ENCODE measurements around the gene TYW1B. TPM values are rescaled to one million over a fixed set of nuclear protein-coding genes. Genes with fewer than 3 reads are reported as not detected.
"Not testable (repeated sequence)": the region's sequence is repeated elsewhere in the genome, so short reads cannot be mapped to it uniquely, and the experiment has no call there.

Gene TYW1B
- total and polyA plus RNA-seq, 11 donors = 0.44 to 5.7 (median 1.9) TPM

- Histone ChIP-seq H3K4me3 (no peak overlapping the region), H3K27ac (no peak overlapping the region), H3K36me3 (peaks cover 0 to 8% (median 0%) of the 10 kb centered on the region in 9 donors), H3K27me3 (no peaks in the 10 kb centered on the region), H3K9me3 (no peaks in the 10 kb centered on the region), H3K4me1 (no peaks in the 10 kb centered on the region)
- TF ChIP-seq POLR2A (IDR thresholded peaks at IDR 0.05) = no peak
- no peak for TF ChIP-seq CTCF (IDR thresholded peaks at IDR 0.05)
- intact Hi-C loops (cut with DNase I) = no loop called here
- no peak for DNase-seq
- WGBS, 4 donors = 82 to 92% (median 91%) methylated on average over 2 of the region's 2 CpGs
- ATAC-seq = no peak
These were observed 76.0 kb downstream of the TYW1B start for GRCh38 chr7:72751978-72752377.

- peaks cover 0 to 8% (median 0%) of the 10 kb centered on the region in 9 donors for H3K36me3 ChIP-seq
- H3K9me3 ChIP-seq = no peaks in the 10 kb centered on the region
- no peak overlapping the region for H3K27ac ChIP-seq
- H3K27me3 ChIP-seq = no peaks in the 10 kb centered on the region
- TF ChIP-seq CTCF (IDR thresholded peaks at IDR 0.05) (no peak), POLR2A (IDR thresholded peaks at IDR 0.05) (no peak)
- no peaks in the 10 kb centered on the region for H3K4me1 ChIP-seq
- intact Hi-C loops (cut with DNase I) = no loop called here
- ATAC-seq (no peak), DNase-seq (no peak)
- 95 to 99% (median 97%) methylated on average over 2 of the region's 2 CpGs for WGBS, 4 donors
- H3K4me3 ChIP-seq = no peak overlapping the region
These were observed 76.6 kb downstream of the TYW1B start for GRCh38 chr7:72751378-72751777.

- H3K4me1 ChIP-seq; H3K4me3 ChIP-seq; intact Hi-C loops (cut with DNase I); H3K9me3 ChIP-seq; H3K27me3 ChIP-seq; H3K36me3 ChIP-seq; DNase-seq; H3K27ac ChIP-seq; ATAC-seq: not testable (repeated sequence)
These were observed 79.4 kb downstream of the TYW1B start for GRCh38 chr7:72748649-72749048.

GRCh38 chr7:72744244-72744926, 83.6 kb downstream of the TYW1B start:
- H3K27ac ChIP-seq; H3K27me3 ChIP-seq; intact Hi-C loops (cut with DNase I); DNase-seq; ATAC-seq; H3K4me1 ChIP-seq; H3K4me3 ChIP-seq: not testable (repeated sequence)
- WGBS, 4 donors = 91 to 94% (median 94%) methylated on average over 10 of the region's 10 CpGs
- Histone ChIP-seq H3K9me3 (peaks cover 0 to 11% (median 0%) of the 10 kb centered on the region in 12 donors), H3K36me3 (peaks cover 0 to 23% (median 0%) of the 10 kb centered on the region in 9 donors)

GRCh38 chr7:72743801-72744200, 84.2 kb downstream of the TYW1B start:
- peaks cover 0 to 27% (median 0%) of the 10 kb centered on the region in 9 donors for H3K36me3 ChIP-seq
- ATAC-seq; H3K4me1 ChIP-seq; H3K4me3 ChIP-seq; DNase-seq; intact Hi-C loops (cut with DNase I); H3K27ac ChIP-seq; H3K27me3 ChIP-seq: not testable (repeated sequence)
- H3K9me3 ChIP-seq = peaks cover 0 to 11% (median 0%) of the 10 kb centered on the region in 12 donors
- WGBS, 4 donors = 80 to 98% (median 90%) methylated on average over 2 of the region's 2 CpGs

- peaks cover 0 to 35% (median 15%) of the 10 kb centered on the region in 12 donors for H3K9me3 ChIP-seq
- peaks cover 0 to 35% (median 0%) of the 10 kb centered on the region in 9 donors for H3K36me3 ChIP-seq
- H3K27ac ChIP-seq; ATAC-seq; H3K4me1 ChIP-seq; intact Hi-C loops (cut with DNase I); H3K4me3 ChIP-seq; DNase-seq; H3K27me3 ChIP-seq: not testable (repeated sequence)
- WGBS, 4 donors = 99 to 100% (median 100%) methylated on average over 2 to 8 of the region's 11 CpGs
These were observed 88.3 kb downstream of the TYW1B start for GRCh38 chr7:72739716-72740115.

- intact Hi-C loops (cut with DNase I); H3K4me3 ChIP-seq; H3K27me3 ChIP-seq; H3K27ac ChIP-seq; ATAC-seq; DNase-seq; H3K4me1 ChIP-seq: not testable (repeated sequence)
- peaks cover 0 to 24% (median 0%) of the 10 kb centered on the region in 9 donors for H3K36me3 ChIP-seq
- 73 to 90% (median 88%) methylated on average over 4 of the region's 4 CpGs for WGBS, 4 donors
- H3K9me3 ChIP-seq = peaks cover 0 to 54% (median 17%) of the 10 kb centered on the region in 12 donors
These were observed 92.1 kb downstream of the TYW1B start for GRCh38 chr7:72735855-72736254.

GRCh38 chr7:72730815-72731214, 97.2 kb downstream of the TYW1B start:
- intact Hi-C loops (cut with DNase I) = not testable (repeated sequence)
- 93 to 97% (median 95%) methylated on average over 2 of the region's 2 CpGs for WGBS, 4 donors

GRCh38 chr7:72730384-72730783, 97.6 kb downstream of the TYW1B start:
- H3K27ac ChIP-seq; DNase-seq; ATAC-seq; intact Hi-C loops (cut with DNase I); H3K4me3 ChIP-seq; H3K4me1 ChIP-seq; H3K27me3 ChIP-seq: not testable (repeated sequence)
- Histone ChIP-seq H3K36me3 (peaks cover 0 to 16% (median 0%) of the 10 kb centered on the region in 9 donors), H3K9me3 (peaks cover 0 to 38% (median 6%) of the 10 kb centered on the region in 12 donors)
- 91 to 98% (median 97%) methylated on average over 2 of the region's 2 CpGs for WGBS, 4 donors

More at GRCh38 chr7:72730815-72731214, 97.2 kb downstream of the TYW1B start:
- Histone ChIP-seq H3K9me3 (peaks cover 0 to 39% (median 8%) of the 10 kb centered on the region in 12 donors), H3K36me3 (peaks cover 0 to 16% (median 0%) of the 10 kb centered on the region in 9 donors)
- not testable (repeated sequence) for H3K4me1 ChIP-seq, H3K4me3 ChIP-seq, ATAC-seq, H3K27ac ChIP-seq, DNase-seq, H3K27me3 ChIP-seq
